GM12892 (cell line): ENCODE measurements around the gene VOPP1.

Experiments used
- POLR2A ChIP-seq: IDR thresholded peaks from 2 replicates; pipeline ENCODE4 v1.6.1; 2011; ENCODE audit warnings: low read depth, low read length, control low read depth
- POLR2AphosphoS5 ChIP-seq: IDR thresholded peaks from 2 replicates; pipeline ENCODE4 v1.6.1; 2011; ENCODE audit warnings: low read depth, low read length, control low read depth

- TF ChIP-seq POLR2AphosphoS5 (no peak), POLR2A (no peak)
Measured at GRCh38 chr7:55476852-55477780, 95.2 kb downstream of the VOPP1 start.
